ENCODE results near the gene KCNH6. TPM values are rescaled to one million over a fixed set of nuclear protein-coding genes. Genes with fewer than 3 reads are reported as not detected.

Gene KCNH6
- total RNA-seq, 5 donors from 2014 or later (not counting 1 experiment from before 2014, with no cell fraction given): not detected

- H3K36me3 Mint-ChIP-seq: no peaks in the 10 kb centered on the region
- H3K4me1 ChIP-seq (ENCODE audit: control insufficient read depth in 1 of 2, extremely low read depth in 1 of 2, insufficient read depth in 2 of 2, low read length in 2 of 2): peaks cover 0 to 7% of the 10 kb centered on the region in 2 experiments
- CTCF ChIA-PET: interaction anchor here in 1 of 2 donors (0.5 kb wide), 1 partner anchor 68 kb away, joined by 3 read pairs; no protein-coding TSS in a partner anchor
- H3K4me3 Mint-ChIP-seq: no peak overlapping the region
- ATAC-seq (replicated peaks in 1 of 4): no peak
- no peak for DNase-seq
- no peaks in the 10 kb centered on the region for H3K9me3 ChIP-seq
- H3K36me3 ChIP-seq (ENCODE audit: control insufficient read depth in 2 of 2, extremely low read depth in 1 of 2, insufficient read depth in 1 of 2, low read length in 1 of 2): no peaks in the 10 kb centered on the region
- H3K27ac ChIP-seq (ENCODE audit: low read length): no peak overlapping the region
- H3K27me3 Mint-ChIP-seq: peaks cover 21 to 23% of the 10 kb centered on the region in 2 donors
- no peaks in the 10 kb centered on the region for H3K9me3 Mint-ChIP-seq
- POLR2A ChIA-PET: interaction anchor here in 1 of 2 donors (0.6 kb wide), 2 partner anchors 17 to 823 kb away, joined by 4 to 7 read pairs; no protein-coding TSS in a partner anchor
- H3K4me1 Mint-ChIP-seq: peaks cover 0 to 10% (median 6%) of the 10 kb centered on the region in 3 donors
- H3K27me3 ChIP-seq (replicated peaks in 1 of 2; ENCODE audit: control insufficient read depth in 2 of 2, extremely low read depth in 1 of 2, insufficient read depth in 2 of 2, low read length in 1 of 2): peaks cover 3 to 38% of the 10 kb centered on the region in 2 experiments
- no peak overlapping the region for H3K4me3 ChIP-seq (ENCODE audit: control insufficient read depth in 1 of 2, extremely low read depth in 1 of 2, low read length in 1 of 2)
- no peak overlapping the region for H3K27ac Mint-ChIP-seq
- 76% methylated on average over 12 of the region's 15 CpGs for WGBS (ENCODE audit: insufficient coverage)
Observed at GRCh38 chr17:63542942-63543821, 20.0 kb downstream of the KCNH6 start.

- Mint-ChIP-seq H3K4me1 (peaks cover 0 to 7% (median 2%) of the 10 kb centered on the region in 3 donors), H3K4me3 (no peak overlapping the region), H3K27ac (no peak overlapping the region), H3K9me3 (no peaks in the 10 kb centered on the region), H3K36me3 (no peaks in the 10 kb centered on the region), H3K27me3 (peaks cover 16% of the 10 kb centered on the region in 2 donors)
- Histone ChIP-seq H3K27me3 (replicated peaks in 1 of 2; ENCODE audit: control insufficient read depth in 2 of 2, extremely low read depth in 1 of 2, insufficient read depth in 2 of 2, low read length in 1 of 2) (peaks cover 0 to 30% of the 10 kb centered on the region in 2 experiments), H3K36me3 (ENCODE audit: control insufficient read depth in 2 of 2, extremely low read depth in 1 of 2, insufficient read depth in 1 of 2, low read length in 1 of 2) (no peaks in the 10 kb centered on the region), H3K27ac (ENCODE audit: low read length) (no peak overlapping the region), H3K9me3 (no peaks in the 10 kb centered on the region), H3K4me1 (ENCODE audit: control insufficient read depth in 1 of 2, extremely low read depth in 1 of 2, insufficient read depth in 2 of 2, low read length in 2 of 2) (peaks cover 0 to under 1% of the 10 kb centered on the region in 2 experiments), H3K4me3 (ENCODE audit: control insufficient read depth in 1 of 2, extremely low read depth in 1 of 2, low read length in 1 of 2) (no peak overlapping the region)
- ChIA-PET CTCF (no interaction called here), POLR2A (interaction anchor here in 1 of 2 donors (0.5 kb wide), 1 partner anchor 29 kb away, joined by 5 read pairs; no protein-coding TSS in a partner anchor)
- DNase-seq (no peak), ATAC-seq (replicated peaks in 1 of 4) (no peak)
Observed at GRCh38 chr17:63543822-63544420, 20.8 kb downstream of the KCNH6 start.

GRCh38 chr17:63544467-63545301, 21.5 kb downstream of the KCNH6 start:
- Histone ChIP-seq H3K27ac (ENCODE audit: low read length) (no peak overlapping the region), H3K27me3 (replicated peaks in 1 of 2; ENCODE audit: control insufficient read depth in 2 of 2, extremely low read depth in 1 of 2, insufficient read depth in 2 of 2, low read length in 1 of 2) (peaks cover 0 to 23% of the 10 kb centered on the region in 2 experiments), H3K36me3 (ENCODE audit: control insufficient read depth in 2 of 2, extremely low read depth in 1 of 2, insufficient read depth in 1 of 2, low read length in 1 of 2) (no peaks in the 10 kb centered on the region), H3K9me3 (no peaks in the 10 kb centered on the region), H3K4me3 (ENCODE audit: control insufficient read depth in 1 of 2, extremely low read depth in 1 of 2, low read length in 1 of 2) (no peak overlapping the region), H3K4me1 (ENCODE audit: control insufficient read depth in 1 of 2, extremely low read depth in 1 of 2, insufficient read depth in 2 of 2, low read length in 2 of 2) (peaks cover 0 to 8% of the 10 kb centered on the region in 2 experiments)
- Mint-ChIP-seq H3K4me3 (no peak overlapping the region), H3K4me1 (peaks cover 0 to 4% (median 3%) of the 10 kb centered on the region in 3 donors), H3K27ac (no peak overlapping the region), H3K9me3 (no peaks in the 10 kb centered on the region), H3K36me3 (no peaks in the 10 kb centered on the region), H3K27me3 (peaks cover 8 to 9% of the 10 kb centered on the region in 2 donors)
- ChIA-PET CTCF (no interaction called here), POLR2A (interaction anchor here in 1 of 2 donors (0.5 kb wide), 2 partner anchors 29 to 143 kb away, joined by 3 to 5 read pairs; no protein-coding TSS in a partner anchor)
- no peak for DNase-seq
- no peak for ATAC-seq (replicated peaks in 1 of 4)
- WGBS (ENCODE audit: insufficient coverage): 95% methylated on average over 12 of the region's 13 CpGs

DNA sequence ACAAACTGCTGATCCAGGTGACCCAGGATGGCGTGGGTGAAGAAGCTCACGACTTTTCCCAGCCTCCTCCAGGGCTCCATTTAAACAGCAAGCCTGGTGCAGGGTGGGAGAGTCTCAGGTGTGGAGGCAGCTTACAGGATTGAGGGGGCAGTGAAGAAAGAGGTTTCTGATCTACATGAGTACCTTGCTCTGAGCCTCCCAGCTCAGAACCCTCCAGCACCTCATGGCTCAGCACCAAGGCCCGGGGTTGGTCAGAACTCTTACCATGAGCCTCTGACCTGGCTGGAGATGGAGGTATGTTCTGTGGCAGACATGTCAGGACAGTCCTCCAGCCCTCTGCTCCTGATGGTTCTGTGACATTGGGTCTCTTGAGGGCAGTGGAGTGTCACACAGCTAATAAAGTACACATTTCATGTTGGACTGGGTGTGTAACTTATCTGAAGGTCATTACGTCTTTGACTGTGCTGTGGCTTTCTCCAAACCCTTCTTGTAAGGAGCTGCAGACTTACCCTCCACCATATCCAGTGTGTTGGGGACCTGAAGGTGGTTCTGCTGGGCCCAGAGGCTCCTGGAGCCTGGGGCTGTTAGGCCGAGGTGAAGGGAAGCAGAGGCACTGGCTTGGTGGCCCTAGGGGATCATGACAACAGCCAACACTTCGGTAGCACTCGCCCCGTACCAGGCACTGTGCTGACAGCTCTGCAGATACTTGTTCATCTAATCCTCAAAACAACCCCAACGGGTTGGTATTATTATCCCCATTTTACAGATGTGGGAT, 23.3 kb downstream of the KCNH6 start:
- H3K27me3 ChIP-seq (replicated peaks in 1 of 2; ENCODE audit: control insufficient read depth in 2 of 2, extremely low read depth in 1 of 2, insufficient read depth in 2 of 2, low read length in 1 of 2): peaks cover 0 to 9% of the 10 kb centered on the region in 2 experiments
- Mint-ChIP-seq H3K36me3 (no peaks in the 10 kb centered on the region), H3K27me3 (no peaks in the 10 kb centered on the region), H3K27ac (no peak overlapping the region), H3K9me3 (no peaks in the 10 kb centered on the region), H3K4me3 (no peak overlapping the region), H3K4me1 (peaks cover 5 to 12% (median 9%) of the 10 kb centered on the region in 3 donors)
- H3K36me3 ChIP-seq (ENCODE audit: control insufficient read depth in 2 of 2, extremely low read depth in 1 of 2, insufficient read depth in 1 of 2, low read length in 1 of 2): no peaks in the 10 kb centered on the region
- no peak overlapping the region for H3K27ac ChIP-seq (ENCODE audit: low read length)
- ChIA-PET POLR2A (no interaction called here), CTCF (no interaction called here)
- 83% methylated on average over 1 of the region's 9 CpGs for WGBS (ENCODE audit: insufficient coverage)
- DNase-seq (no peak), ATAC-seq (replicated peaks in 1 of 4) (no peak)
- H3K4me1 ChIP-seq (ENCODE audit: control insufficient read depth in 1 of 2, extremely low read depth in 1 of 2, insufficient read depth in 2 of 2, low read length in 2 of 2): peaks cover 3 to 14% of the 10 kb centered on the region in 2 experiments
- no peaks in the 10 kb centered on the region for H3K9me3 ChIP-seq
- H3K4me3 ChIP-seq (ENCODE audit: control insufficient read depth in 1 of 2, extremely low read depth in 1 of 2, low read length in 1 of 2): no peak overlapping the region

GRCh38 chr17:63547083-63547523, 23.9 kb downstream of the KCNH6 start:
- Histone ChIP-seq H3K9me3 (no peaks in the 10 kb centered on the region), H3K36me3 (ENCODE audit: control insufficient read depth in 2 of 2, extremely low read depth in 1 of 2, insufficient read depth in 1 of 2, low read length in 1 of 2) (no peaks in the 10 kb centered on the region), H3K4me1 (ENCODE audit: control insufficient read depth in 1 of 2, extremely low read depth in 1 of 2, insufficient read depth in 2 of 2, low read length in 2 of 2) (peaks cover 7 to 19% of the 10 kb centered on the region in 2 experiments), H3K4me3 (ENCODE audit: control insufficient read depth in 1 of 2, extremely low read depth in 1 of 2, low read length in 1 of 2) (no peak overlapping the region), H3K27ac (ENCODE audit: low read length) (no peak overlapping the region), H3K27me3 (replicated peaks in 1 of 2; ENCODE audit: control insufficient read depth in 2 of 2, extremely low read depth in 1 of 2, insufficient read depth in 2 of 2, low read length in 1 of 2) (peaks cover 0 to 3% of the 10 kb centered on the region in 2 experiments)
- ATAC-seq (replicated peaks in 1 of 4) (no peak), DNase-seq (no peak)
- ChIA-PET POLR2A (no interaction called here), CTCF (no interaction called here)
- Mint-ChIP-seq H3K9me3 (no peaks in the 10 kb centered on the region), H3K4me3 (no peak overlapping the region), H3K27ac (no peak overlapping the region), H3K36me3 (no peaks in the 10 kb centered on the region), H3K4me1 (peaks cover 11 to 16% (median 13%) of the 10 kb centered on the region in 3 donors), H3K27me3 (no peaks in the 10 kb centered on the region)
- WGBS (ENCODE audit: insufficient coverage): no CpG with 5 or more reads among the region's 5 CpGs
